ENCODE results near the gene PTPN20.

Gene PTPN20

DNA sequence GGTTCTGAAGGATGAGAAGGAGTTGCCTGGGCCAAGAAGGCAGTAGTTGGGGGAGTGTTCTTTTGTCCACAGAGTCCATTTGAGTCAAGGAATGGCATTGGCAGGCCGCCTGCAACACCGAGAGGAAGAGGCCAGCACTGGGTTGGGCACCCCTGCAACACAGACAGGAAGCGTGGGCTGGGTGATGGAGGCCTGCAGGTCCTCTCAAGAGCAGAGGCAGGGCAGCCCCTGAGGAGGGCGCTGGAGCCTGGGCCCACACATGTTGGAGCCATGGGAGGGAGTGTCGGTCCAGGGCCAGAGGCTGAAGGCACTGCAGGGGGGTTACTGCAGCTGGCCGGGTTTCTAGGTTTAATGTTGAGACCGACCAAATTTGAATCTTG lies 137.3 kb downstream of the PTPN20 start:
- no peak for DNase-seq (ENCODE audit: low spot score)

DNA sequence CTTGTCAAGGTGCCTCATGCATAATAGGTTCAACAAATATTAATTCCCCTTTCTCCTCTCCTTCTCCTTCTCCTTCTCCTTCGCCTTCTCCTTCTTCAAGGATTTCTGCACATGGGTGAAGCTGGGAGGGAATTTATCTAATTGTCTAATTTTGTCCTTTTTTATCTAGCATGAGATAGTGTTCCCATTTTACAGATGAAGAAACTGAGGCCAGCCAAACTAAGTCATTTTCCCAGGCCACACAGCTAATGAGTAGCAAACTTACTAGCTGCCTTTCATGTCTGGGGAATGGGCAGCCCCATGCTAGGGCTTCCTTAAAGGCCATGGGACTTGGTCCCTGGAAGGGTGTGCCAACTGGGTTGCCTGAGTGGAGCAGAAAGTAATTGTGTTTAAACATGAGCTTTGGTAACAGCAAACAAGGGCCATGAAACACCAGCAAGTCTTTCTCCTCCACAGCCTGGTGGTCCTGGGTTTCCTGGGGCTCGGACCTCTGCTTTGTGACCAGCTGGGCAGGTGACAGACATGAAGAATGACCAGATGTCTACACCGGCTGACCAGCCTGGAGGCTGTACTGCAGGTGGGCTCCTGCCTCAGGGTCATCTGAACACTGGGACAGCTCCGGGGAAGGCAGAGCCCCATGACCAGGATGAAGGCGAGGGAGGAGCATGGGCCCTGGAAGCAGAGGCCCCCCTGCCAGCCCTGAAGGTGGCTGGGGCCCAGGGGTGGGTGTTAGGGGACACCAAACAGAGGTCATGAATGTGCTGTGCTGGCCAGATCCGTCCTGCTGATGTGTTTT lies 138.0 kb downstream of the PTPN20 start:
- DNase-seq (ENCODE audit: low spot score) = no peak

DNA sequence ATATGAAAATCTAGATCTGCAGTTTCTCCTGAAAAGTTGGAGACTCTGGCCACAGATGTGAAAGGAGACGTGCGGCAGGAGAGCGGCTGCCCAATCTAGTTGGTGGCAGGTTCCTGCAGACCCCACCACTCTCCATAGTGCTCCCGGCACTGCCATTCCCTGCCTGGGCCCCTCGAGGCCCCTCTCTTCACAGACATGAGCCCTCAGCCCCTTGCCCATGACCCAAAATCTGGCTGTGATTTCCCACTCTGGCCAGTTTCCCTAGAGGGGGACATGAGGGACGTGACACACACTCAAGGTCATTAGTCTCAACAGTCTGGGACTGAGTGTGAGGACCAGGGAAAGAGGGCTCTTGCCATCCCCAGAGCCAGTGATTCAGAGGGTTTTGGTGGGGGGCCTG lies 138.7 kb downstream of the PTPN20 start:
- DNase-seq (ENCODE audit: low spot score) = no peak

DNA sequence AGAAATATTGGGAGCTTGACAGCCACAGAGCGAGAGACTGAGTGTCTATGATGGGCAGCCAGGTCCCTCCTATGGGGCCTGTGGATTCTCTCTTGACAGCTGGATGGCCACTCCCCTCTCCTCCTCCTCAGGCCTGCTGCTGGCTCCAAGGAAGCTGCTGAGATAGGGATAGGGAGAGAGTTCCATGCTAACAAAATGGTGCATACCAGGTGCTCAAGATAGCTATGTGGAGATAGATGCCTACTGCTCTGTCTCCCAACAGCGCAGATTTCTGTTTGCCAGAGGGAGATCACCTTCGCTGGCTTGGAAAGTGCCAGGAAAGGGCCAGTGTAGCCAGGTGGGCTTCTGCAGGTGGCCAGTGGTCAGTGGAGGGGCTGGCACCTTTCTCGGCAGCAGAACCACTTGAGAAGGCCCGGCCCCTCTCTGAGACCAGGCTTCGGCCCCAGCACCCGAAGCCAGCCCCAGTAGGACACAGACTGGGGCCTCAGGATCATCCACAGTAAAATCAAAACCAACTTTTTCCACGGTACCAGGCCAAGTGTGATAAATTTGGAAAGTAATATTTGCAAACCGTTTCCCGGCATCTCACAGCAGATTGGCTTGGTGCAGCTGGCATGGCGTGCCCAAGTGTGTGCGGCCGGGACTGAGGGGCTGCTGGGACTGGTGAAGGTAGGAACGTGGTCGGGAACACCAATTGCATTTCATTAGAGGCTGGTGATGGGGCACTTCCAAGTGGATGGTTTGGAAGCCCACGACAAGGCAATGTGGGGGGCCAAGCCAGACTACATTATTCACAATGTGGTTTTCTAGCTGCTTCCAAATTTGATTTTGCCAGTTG lies 139.6 kb downstream of the PTPN20 start:
- DNase-seq (ENCODE audit: low spot score) = no peak

DNA sequence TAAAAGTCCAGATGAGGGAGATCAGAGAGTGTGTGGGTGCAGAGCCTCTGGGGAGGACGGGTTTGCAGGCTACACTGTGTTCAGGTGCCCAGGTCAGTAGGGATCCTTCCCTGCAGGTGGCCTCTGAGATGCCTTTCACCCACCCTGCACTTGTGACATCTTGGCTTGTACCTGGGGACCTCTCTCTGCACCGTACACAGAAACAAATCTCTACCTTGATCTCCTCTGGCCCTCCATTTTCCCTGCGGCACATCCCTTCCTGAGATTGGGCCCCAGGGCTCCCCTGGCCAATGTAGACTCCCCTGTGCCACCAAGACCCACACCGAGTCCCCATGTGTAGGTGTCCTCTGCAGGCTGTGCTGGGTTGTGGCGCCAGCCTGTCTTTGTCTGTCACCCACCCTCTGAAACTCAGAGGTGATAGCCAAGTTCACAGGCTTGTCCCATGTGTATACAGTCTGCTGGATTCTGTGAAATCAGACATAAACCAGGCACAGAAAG lies 140.6 kb downstream of the PTPN20 start:
- no peak for DNase-seq (ENCODE audit: low spot score)

Data from hematopoietic multipotent progenitor cell treated with erythropoietin and hydrocortisone succinate and interleukin-3 and kit ligand, for 17 days (in vitro differentiated cells).